ENCODE measurements around the gene NFATC1.

Gene NFATC1

GRCh38 chr18:79573921-79574491 lies 178.3 kb downstream of the NFATC1 start:
- TF ChIP-seq GATA3 (IDR thresholded peaks at IDR 0.05; ENCODE audit: low read depth, low read length) (no peak), GATA2 (IDR thresholded peaks at IDR 0.05; ENCODE audit: low read depth, low read length) (no peak)

GRCh38 chr18:79574938-79575525 lies 179.3 kb downstream of the NFATC1 start:
- no peak for TF ChIP-seq GATA2 (IDR thresholded peaks at IDR 0.05; ENCODE audit: low read depth, low read length)
- TF ChIP-seq GATA3 (IDR thresholded peaks at IDR 0.05; ENCODE audit: low read depth, low read length), result no peak

- TF ChIP-seq GATA3 (IDR thresholded peaks at IDR 0.05; ENCODE audit: low read depth, low read length) (no peak), GATA2 (IDR thresholded peaks at IDR 0.05; ENCODE audit: low read depth, low read length) (no peak)
These were observed 180.4 kb downstream of the NFATC1 start for GRCh38 chr18:79575891-79576685.

- TF ChIP-seq GATA2 (IDR thresholded peaks at IDR 0.05; ENCODE audit: low read depth, low read length) (no peak), GATA3 (IDR thresholded peaks at IDR 0.05; ENCODE audit: low read depth, low read length) (no peak)
These were observed 181.1 kb downstream of the NFATC1 start for GRCh38 chr18:79576686-79577351.

- TF ChIP-seq GATA3 (IDR thresholded peaks at IDR 0.05; ENCODE audit: low read depth, low read length), result no peak
- TF ChIP-seq GATA2 (IDR thresholded peaks at IDR 0.05; ENCODE audit: low read depth, low read length), result no peak
These were observed 182.0 kb downstream of the NFATC1 start for GRCh38 chr18:79577451-79578395.

- TF ChIP-seq GATA3 (IDR thresholded peaks at IDR 0.05; ENCODE audit: low read depth, low read length), result no peak
- no peak for TF ChIP-seq GATA2 (IDR thresholded peaks at IDR 0.05; ENCODE audit: low read depth, low read length)
These were observed 182.9 kb downstream of the NFATC1 start for GRCh38 chr18:79578396-79579260.

All from SH-SY5Y (cell line).